HG03439 (cell line): Measurements from ENCODE around the gene HDAC10.
"Not testable (repeated sequence)": the region's sequence is repeated elsewhere in the genome, so short reads cannot be mapped to it uniquely, and the experiment has no call there.

ENCODE experiments used
- ATAC-seq: cut with Tn5 transposase; IDR thresholded peaks from one replicate; pipeline ENCODE4 v1.9.1; 2021; ENCODE audit warnings: mild to moderate bottlenecking, moderate library complexity; ENCODE audit not compliant: unreplicated experiment

The HDAC10 gene

GRCh38 chr22:50218996-50219727, 31.9 kb downstream of the HDAC10 start:
- no peak for ATAC-seq

- ATAC-seq = no peak
Measured at GRCh38 chr22:50218153-50218995, 32.7 kb downstream of the HDAC10 start.

GRCh38 chr22:50217543-50218152, 33.4 kb downstream of the HDAC10 start:
- ATAC-seq = no peak

GRCh38 chr22:50216684-50217520, 34.2 kb downstream of the HDAC10 start:
- ATAC-seq = no peak

- ATAC-seq = no peak
Measured at GRCh38 chr22:50216055-50216683, 34.9 kb downstream of the HDAC10 start.

- no peak for ATAC-seq
Measured at GRCh38 chr22:50215297-50216054, 35.6 kb downstream of the HDAC10 start.

DNA sequence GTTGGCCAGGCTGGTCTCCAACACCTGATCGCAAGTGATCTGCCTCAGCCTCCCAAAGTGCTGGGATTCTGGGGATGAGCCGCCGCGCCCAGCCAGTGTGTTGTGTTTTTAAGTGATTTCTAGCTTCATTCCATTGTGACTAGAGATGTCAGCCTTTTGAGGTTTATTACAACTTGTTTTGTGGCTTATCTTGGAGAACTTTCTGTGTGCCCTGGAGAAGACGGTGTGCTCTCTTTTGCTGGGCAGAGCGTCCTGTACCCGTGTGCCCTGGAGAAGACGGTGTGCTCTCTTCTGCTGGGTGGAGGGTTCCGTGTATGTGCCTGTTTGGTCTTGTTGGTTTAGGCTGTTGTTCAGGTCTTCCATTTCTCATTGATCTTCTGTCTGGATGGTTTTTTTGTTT, 37.8 kb downstream of the HDAC10 start:
- no peak for ATAC-seq

DNA sequence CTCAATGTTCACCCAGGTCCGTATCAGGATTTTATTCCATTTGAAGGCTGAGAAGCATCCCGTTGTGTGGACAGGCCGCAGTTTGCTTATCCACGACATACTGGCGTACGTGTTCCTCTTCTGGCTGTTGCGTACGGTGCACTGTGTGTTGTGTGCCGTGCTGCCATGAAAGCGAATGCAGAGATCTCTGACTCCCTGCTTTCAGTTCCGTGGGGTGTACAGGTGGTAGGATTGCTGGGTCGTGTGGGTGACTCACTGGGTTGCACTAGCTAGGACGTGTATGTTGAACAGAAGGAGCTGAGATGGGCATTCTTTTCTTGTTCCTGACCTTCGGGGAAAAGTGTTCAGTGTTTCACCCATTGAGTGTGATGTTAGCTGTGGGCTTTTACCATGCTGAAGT, 39.9 kb downstream of the HDAC10 start:
- ATAC-seq = no peak

DNA sequence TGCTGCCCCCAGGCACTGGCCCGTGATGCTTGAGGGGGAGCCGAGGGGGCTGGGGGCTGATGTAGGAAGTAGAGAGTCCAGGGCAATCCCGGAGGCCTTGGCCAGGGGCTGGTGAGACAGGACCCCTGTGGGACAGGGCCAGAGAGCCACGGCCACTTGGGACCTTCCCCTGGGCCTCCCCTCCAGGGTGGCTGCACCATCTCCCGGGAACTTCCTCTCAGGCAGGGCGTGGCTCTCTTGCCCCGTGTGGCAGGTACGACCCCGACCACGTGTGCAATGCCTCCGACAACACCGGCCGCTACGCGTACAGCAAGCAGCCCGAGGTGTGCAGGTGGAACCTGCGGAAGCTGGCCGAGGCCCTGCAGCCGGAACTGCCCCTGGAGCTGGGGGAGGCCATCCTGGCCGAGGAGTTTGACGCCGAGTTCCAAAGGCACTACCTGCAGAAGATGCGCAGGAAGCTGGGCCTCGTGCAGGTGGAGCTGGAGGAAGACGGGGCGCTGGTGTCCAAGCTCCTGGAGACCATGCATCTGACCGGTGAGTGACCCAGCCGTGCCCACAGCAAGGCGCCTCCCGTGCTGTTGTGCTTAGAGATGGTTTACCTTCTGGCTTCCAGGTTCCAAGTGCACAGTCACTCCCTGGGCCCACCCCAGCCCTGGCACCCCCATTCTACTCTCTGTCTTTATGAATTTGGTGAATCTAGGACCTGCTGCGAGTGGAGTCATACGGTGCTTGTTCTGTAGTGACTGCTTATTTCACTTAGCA, 40.5 kb downstream of the HDAC10 start:
- no peak for ATAC-seq

- ATAC-seq = no peak
Measured at GRCh38 chr22:50209893-50210292, 41.2 kb downstream of the HDAC10 start.

- ATAC-seq = no peak
Measured at GRCh38 chr22:50208939-50209892, 41.8 kb downstream of the HDAC10 start.

GRCh38 chr22:50208430-50208938, 42.6 kb downstream of the HDAC10 start:
- ATAC-seq = no peak

GRCh38 chr22:50207383-50208140, 43.5 kb downstream of the HDAC10 start:
- no peak for ATAC-seq

- ATAC-seq = no peak
Measured at GRCh38 chr22:50206599-50206998, 44.5 kb downstream of the HDAC10 start.

GRCh38 chr22:50205781-50206569, 45.1 kb downstream of the HDAC10 start:
- ATAC-seq = no peak

- not testable (repeated sequence) for ATAC-seq
Measured at GRCh38 chr22:50204998-50205397, 46.1 kb downstream of the HDAC10 start.
